Esophagus muscularis mucosa (tissue), 4 donors: ENCODE measurements around the gene KDM6B. TPM values are rescaled to one million over a fixed set of nuclear protein-coding genes. Genes with fewer than 3 reads are reported as not detected.

Source experiments
- DNase-seq: peaks from one replicate; pipeline ENCODE4 v3.0.0-alpha.2; 2017; ENCODE audit errors: extremely low spot score
- H3K27ac ChIP-seq, 4 donors: fragments of 200-600 bp; sonication (generic); replicated peaks in 1 of 4; 1 replicate in 3 of 4; 2 replicates in 1 of 4; pipeline ENCODE4 v1.5.1; 2016 to 2019; ENCODE audit warnings: mild to moderate bottlenecking in 1 of 4
- H3K27me3 ChIP-seq, 4 donors: fragments of 200-600 bp; sonication (generic); one replicate each; pipeline versions ENCODE4 v1.5.1 to v1.6.0; 2016 to 2019
- H3K36me3 ChIP-seq, 4 donors: fragments of 200-600 bp; sonication (generic); one replicate each; pipeline ENCODE4 v1.5.1; 2016 to 2019
- H3K4me1 ChIP-seq, 4 donors: fragments of 200-600 bp; sonication (generic); one replicate each; pipeline ENCODE4 v1.5.1; 2016 to 2019
- H3K4me3 ChIP-seq, 4 donors: fragments of 200-600 bp; sonication (generic); 1 replicate in 2 of 4; 2 replicates in 2 of 4; pipeline ENCODE4 v1.5.1; 2016 to 2019; ENCODE audit warnings: mild to moderate bottlenecking in 4 of 4, moderate library complexity in 1 of 4
- H3K9me3 ChIP-seq, 4 donors: fragments of 200-600 bp; sonication (generic); 1 replicate in 3 of 4; 2 replicates in 1 of 4; pipeline ENCODE4 v1.5.1; 2016 to 2019
- CTCF ChIP-seq, 3 experiments: fragments of 200-600 bp in 2 of 3; fragments of 450-650 bp in 1 of 3; sonication (generic) in 2 of 3; IDR thresholded peaks; one replicate each; pipeline ENCODE4 v1.5.1; 2017 to 2019; ENCODE audit warnings: antibody characterized with exemption in 3 of 3, mild to moderate bottlenecking in 2 of 3, moderate library complexity in 1 of 3
- EP300 ChIP-seq: sonication (generic); formaldehyde crosslinking; IDR thresholded peaks from one replicate; pipeline ENCODE4 v1.6.1; 2017; ENCODE audit warnings: antibody characterized with exemption
- POLR2A ChIP-seq: fragments of 450-650 bp; IDR thresholded peaks from one replicate; pipeline ENCODE4 v1.6.1; 2017; ENCODE audit warnings: antibody characterized with exemption, moderate library complexity, mild to moderate bottlenecking, low read depth
- POLR2AphosphoS5 ChIP-seq, 2 donors: sonication (generic); formaldehyde crosslinking; IDR thresholded peaks; one replicate each; pipeline ENCODE4 v1.6.1; 2017; ENCODE audit warnings: antibody characterized with exemption in 2 of 2
- WGBS: methylation state at CpG from one replicate; pipeline ENCODE4 v1.1.5; 2018; 5-methylcytosine and 5-hydroxymethylcytosine counted together
- intact Hi-C: fragments of 100-400 bp; cut with DNase I; formaldehyde crosslinking; loops from one replicate; pipeline ENCODE4 v1.15.1; 2023
- total RNA-seq, 4 donors: library from RNA; depleted of rRNA; stranded (reverse); fragments of >200 nt; gene quantifications; one replicate each; pipeline versions ENCODE4 v1.1.0 to v1.2.1, GENCODE V29; 2016

The KDM6B gene
- total RNA-seq, 4 donors from 2014 or later, result 10.8 to 101 (median 15.1) TPM

GRCh38 chr17:7852262-7852670, 18.2 kb downstream of the KDM6B start:
- no peak for TF ChIP-seq POLR2A
- no peak for TF ChIP-seq EP300
- TF ChIP-seq POLR2AphosphoS5 (IDR thresholded peaks at IDR 0.05), result no peak
- TF ChIP-seq CTCF (IDR thresholded peaks at IDR 0.05), result no peak
- Histone ChIP-seq H3K4me3 (no peak overlapping the region), H3K27ac (peak overlapping the region in 3 of 4 donors; percentile 42 to 57 (median 51)), H3K9me3 (no peaks in the 10 kb centered on the region), H3K36me3 (peaks cover 51 to 66% (median 59%) of the 10 kb centered on the region in 4 donors), H3K27me3 (no peaks in the 10 kb centered on the region), H3K4me1 (peaks cover 32 to 52% (median 43%) of the 10 kb centered on the region in 4 donors)
- intact Hi-C loops, result no loop called here
- DNase-seq, result no peak
- 68% methylated on average over 17 of the region's 20 CpGs for WGBS

GRCh38 chr17:7852919-7853690, 19.1 kb downstream of the KDM6B start:
- no peaks in the 10 kb centered on the region for H3K9me3 ChIP-seq
- H3K4me3 ChIP-seq, result peak overlapping the region in 2 of 4 donors; percentile 73 to 75
- WGBS, result 84% methylated on average over 21 of the region's 51 CpGs
- DNase-seq, result no peak
- H3K36me3 ChIP-seq, result peaks cover 43 to 58% (median 51%) of the 10 kb centered on the region in 4 donors
- peaks cover 34 to 49% (median 44%) of the 10 kb centered on the region in 4 donors for H3K4me1 ChIP-seq
- H3K27ac ChIP-seq, result no peak overlapping the region
- TF ChIP-seq POLR2AphosphoS5 (IDR thresholded peaks at IDR 0.05) (no peak), EP300 (no peak), POLR2A (no peak), CTCF (IDR thresholded peaks at IDR 0.05) (no peak)
- no peaks in the 10 kb centered on the region for H3K27me3 ChIP-seq
- intact Hi-C loops, result no loop called here

GRCh38 chr17:7853691-7854038, 19.6 kb downstream of the KDM6B start:
- H3K4me1 ChIP-seq, result peaks cover 39 to 55% (median 49%) of the 10 kb centered on the region in 4 donors
- intact Hi-C loops, result loop anchor here (2.0 kb wide), 1 partner anchor 31 kb away; no protein-coding TSS in a partner anchor
- H3K27ac ChIP-seq, result peak overlapping the region in 1 of 4 donors; percentile 95
- H3K27me3 ChIP-seq, result no peaks in the 10 kb centered on the region
- peaks cover 37 to 52% (median 45%) of the 10 kb centered on the region in 4 donors for H3K36me3 ChIP-seq
- TF ChIP-seq EP300, result no peak
- no peak for TF ChIP-seq POLR2A
- peak overlapping the region in 2 of 4 donors; percentile 73 to 75 for H3K4me3 ChIP-seq
- 77% methylated on average over 21 of the region's 21 CpGs for WGBS
- H3K9me3 ChIP-seq, result no peaks in the 10 kb centered on the region
- DNase-seq, result no peak

- TF ChIP-seq POLR2A (no peak), CTCF (IDR thresholded peaks at IDR 0.05) (no peak), POLR2AphosphoS5 (IDR thresholded peaks at IDR 0.05) (no peak), EP300 (no peak)
- Histone ChIP-seq H3K36me3 (peaks cover 32 to 49% (median 42%) of the 10 kb centered on the region in 4 donors), H3K27me3 (no peaks in the 10 kb centered on the region), H3K4me1 (peaks cover 45 to 61% (median 55%) of the 10 kb centered on the region in 4 donors), H3K4me3 (peak overlapping the region; percentile 69 to 76 (median 74)), H3K27ac (peak overlapping the region; percentile 91 to 95 (median 94)), H3K9me3 (no peaks in the 10 kb centered on the region)
- no peak for DNase-seq
- 74% methylated on average over 31 of the region's 31 CpGs for WGBS
- intact Hi-C loops, result loop anchor here (2.0 kb wide), 1 partner anchor 31 kb away; no protein-coding TSS in a partner anchor
Measured at GRCh38 chr17:7854078-7854777, 20.2 kb downstream of the KDM6B start.
